GM13976 (cell line): ENCODE measurements around the gene PLEKHG1.

ENCODE experiments used
- DNase-seq: peaks from one replicate; pipeline ENCODE4 v3.0.0; 2012; ENCODE audit warnings: low spot score
- in situ Hi-C: fragments of 300-500 bp; cut with MboI; formaldehyde crosslinking; loops from one replicate; pipeline ENCODE4 v1.12.0; 2022; ENCODE audit warnings: low sequenced_read_pairs, mixed read lengths, inconsistent platforms; ENCODE audit not compliant: unreplicated experiment
- TF ChIP-seq, protein P1 (sequence below): IDR thresholded peaks from 2 replicates; pipeline ENCODE4 v1.5.1; 2012; ENCODE audit warnings: borderline replicate concordance, mild to moderate bottlenecking; ENCODE audit not compliant: insufficient read depth; ENCODE audit errors: extremely low read depth, missing control alignments, control extremely low read depth

Gene PLEKHG1

GRCh38 chr6:150599199-150600009, at the start of gene PLEKHG1:
Gene PLEKHG1, plus strand, starts transcription at chr6:150599885. Its CDS starts 133,797 bp downstream, at chr6:150733682.
- TF ChIP-seq, protein P1, sequence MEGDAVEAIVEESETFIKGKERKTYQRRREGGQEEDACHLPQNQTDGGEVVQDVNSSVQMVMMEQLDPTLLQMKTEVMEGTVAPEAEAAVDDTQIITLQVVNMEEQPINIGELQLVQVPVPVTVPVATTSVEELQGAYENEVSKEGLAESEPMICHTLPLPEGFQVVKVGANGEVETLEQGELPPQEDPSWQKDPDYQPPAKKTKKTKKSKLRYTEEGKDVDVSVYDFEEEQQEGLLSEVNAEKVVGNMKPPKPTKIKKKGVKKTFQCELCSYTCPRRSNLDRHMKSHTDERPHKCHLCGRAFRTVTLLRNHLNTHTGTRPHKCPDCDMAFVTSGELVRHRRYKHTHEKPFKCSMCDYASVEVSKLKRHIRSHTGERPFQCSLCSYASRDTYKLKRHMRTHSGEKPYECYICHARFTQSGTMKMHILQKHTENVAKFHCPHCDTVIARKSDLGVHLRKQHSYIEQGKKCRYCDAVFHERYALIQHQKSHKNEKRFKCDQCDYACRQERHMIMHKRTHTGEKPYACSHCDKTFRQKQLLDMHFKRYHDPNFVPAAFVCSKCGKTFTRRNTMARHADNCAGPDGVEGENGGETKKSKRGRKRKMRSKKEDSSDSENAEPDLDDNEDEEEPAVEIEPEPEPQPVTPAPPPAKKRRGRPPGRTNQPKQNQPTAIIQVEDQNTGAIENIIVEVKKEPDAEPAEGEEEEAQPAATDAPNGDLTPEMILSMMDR, result no peak
- in situ Hi-C loops, result no loop called here
- peak; percentile 84 for DNase-seq

- TF ChIP-seq, protein P1, result no peak
- in situ Hi-C loops, result no loop called here
- DNase-seq, result no peak
Observed at GRCh38 chr6:150550244-150550643, 49.4 kb upstream of the PLEKHG1 start.

- DNase-seq, result no peak
- in situ Hi-C loops, result no loop called here
- TF ChIP-seq, protein P1, result no peak
Observed at GRCh38 chr6:150557043-150557599, 42.6 kb upstream of the PLEKHG1 start.

DNA sequence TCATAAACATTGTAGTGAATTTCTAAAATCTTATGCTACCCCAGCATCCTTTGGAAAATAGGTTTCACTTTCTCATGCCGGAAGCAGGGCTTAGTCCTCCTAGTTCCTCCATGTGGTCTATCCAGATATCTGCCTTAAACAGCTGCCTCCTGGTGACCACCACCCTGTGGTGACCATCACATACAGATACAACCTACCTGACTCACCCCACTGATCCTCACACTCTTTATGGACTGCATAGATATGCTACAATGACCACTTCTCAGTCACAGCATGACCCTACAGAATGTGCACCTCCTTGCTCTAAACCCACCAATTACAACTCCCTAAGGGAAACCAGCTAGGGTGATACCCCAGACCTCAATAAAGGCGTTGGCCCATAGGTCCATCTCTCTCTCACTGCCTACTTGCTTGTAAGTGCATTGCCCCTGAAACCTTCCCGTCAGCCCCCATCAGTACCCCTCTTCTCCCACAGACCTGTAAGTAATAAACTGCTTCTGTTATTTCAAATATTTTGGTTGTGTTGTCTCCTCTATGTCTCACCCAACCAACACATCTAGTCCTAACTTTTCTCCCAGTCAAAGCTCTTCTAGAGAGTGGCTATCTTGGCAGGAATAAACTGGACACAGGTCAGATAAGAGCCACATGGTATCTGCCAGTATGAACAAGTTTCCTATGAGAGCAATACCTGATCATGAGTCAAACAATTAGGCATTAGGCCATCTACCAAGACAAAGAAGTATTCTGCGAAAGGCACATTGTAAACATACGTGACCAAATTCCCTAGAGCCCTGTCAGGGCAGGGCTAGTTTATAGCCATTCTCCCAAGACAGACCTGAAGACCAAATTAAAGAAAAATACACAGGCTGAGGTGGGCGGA, 39.4 kb upstream of the PLEKHG1 start:
- no peak for DNase-seq
- TF ChIP-seq, protein P1, result no peak
- in situ Hi-C loops, result no loop called here

- no peak for DNase-seq
- in situ Hi-C loops, result no loop called here
- TF ChIP-seq, protein P1, result no peak
Observed at GRCh38 chr6:150560884-150561219, 38.8 kb upstream of the PLEKHG1 start.

GRCh38 chr6:150565945-150566344, 33.7 kb upstream of the PLEKHG1 start:
- no peak for DNase-seq
- TF ChIP-seq, protein P1, result no peak
- in situ Hi-C loops, result no loop called here
